ENCODE measurements around the gene RIPPLY3.
A peak's percentile ranks its signal among the peaks of the same experiment; 100 is the strongest.

Gene RIPPLY3

GRCh38 chr21:36980280-36981048, 26.0 kb upstream of the RIPPLY3 start (continued):
- TF ChIP-seq ZNF292 (tag by site-specific recombination; IDR thresholded peaks at IDR 0.05; ENCODE audit: borderline replicate concordance, low read depth) (no peak), ZNF10 (tag by site-specific recombination; IDR thresholded peaks at IDR 0.05) (no peak; the same call in 1 of the 2 replicates), ZNF639 (tag by site-specific recombination; IDR thresholded peaks at IDR 0.05) (no peak), ELK4 (IDR thresholded peaks at IDR 0.05; ENCODE audit: borderline replicate concordance, low read depth, low read length) (no peak), ZNF580 (tag by site-specific recombination; IDR thresholded peaks at IDR 0.05) (no peak), ZBTB44 (tag by site-specific recombination; IDR thresholded peaks at IDR 0.05) (no peak), ZNF157 (tag by site-specific recombination; IDR thresholded peaks at IDR 0.05) (no peak), ZBTB21 (tag by site-specific recombination; IDR thresholded peaks at IDR 0.05) (no peak), SETDB1 (IDR thresholded peaks at IDR 0.05; ENCODE audit: insufficient read length, low read length) (no peak), ZNF174 (tag by site-specific recombination; IDR thresholded peaks at IDR 0.05) (no peak), ZNF37A (tag by site-specific recombination; IDR thresholded peaks at IDR 0.05) (no peak), ZNF692 (tag by site-specific recombination; IDR thresholded peaks at IDR 0.05) (peak; percentile 91), WT1 (tag by site-specific recombination; IDR thresholded peaks at IDR 0.05) (peak; percentile 67), ZNF311 (tag by site-specific recombination; IDR thresholded peaks at IDR 0.05; ENCODE audit: borderline replicate concordance) (no peak), ZNF777 (tag by site-specific recombination; IDR thresholded peaks at IDR 0.05; ENCODE audit: borderline replicate concordance) (no peak), ZNF473 (tag by site-specific recombination; IDR thresholded peaks at IDR 0.05) (no peak), ZNF433 (tag by site-specific recombination; IDR thresholded peaks at IDR 0.05; ENCODE audit: low read depth) (no peak), BCL6B (tag by site-specific recombination; IDR thresholded peaks at IDR 0.05) (no peak), ZNF239 (tag by site-specific recombination; IDR thresholded peaks at IDR 0.05) (no peak), KLF1 (tag by site-specific recombination; IDR thresholded peaks at IDR 0.05) (peak; percentile 83), KLF10 (tag by site-specific recombination; IDR thresholded peaks at IDR 0.05) (no peak; the same call in 1 of the 2 replicates), ZFP41 (tag by site-specific recombination; IDR thresholded peaks at IDR 0.05; ENCODE audit: borderline replicate concordance) (no peak), ZSCAN5A (tag by site-specific recombination; IDR thresholded peaks at IDR 0.05) (peak; percentile 92), KLF7 (tag by site-specific recombination; IDR thresholded peaks at IDR 0.05; ENCODE audit: borderline replicate concordance) (peak; percentile 46; the same call in 1 of the 2 replicates), ZNF266 (tag by site-specific recombination; IDR thresholded peaks at IDR 0.05; ENCODE audit: low read depth) (no peak), ZNF596 (tag by site-specific recombination; IDR thresholded peaks at IDR 0.05) (no peak), ZNF16 (tag by site-specific recombination; IDR thresholded peaks at IDR 0.05; ENCODE audit: low read depth) (no peak), ZSCAN4 (tag by site-specific recombination; IDR thresholded peaks at IDR 0.05) (no peak; the same call in 1 of the 2 replicates), ZFP69B (tag by site-specific recombination; IDR thresholded peaks at IDR 0.05) (peak; percentile 82)

Data from HEK293 (cell line).